ENCODE results near the gene GUCD1.
A peak's percentile ranks its signal among the peaks of the same experiment; 100 is the strongest.

GUCD1 gene

GRCh38 chr22:24526191-24526590 lies 28.7 kb downstream of the GUCD1 start:
- DNase-seq (ENCODE audit: low spot score): no peak

DNA sequence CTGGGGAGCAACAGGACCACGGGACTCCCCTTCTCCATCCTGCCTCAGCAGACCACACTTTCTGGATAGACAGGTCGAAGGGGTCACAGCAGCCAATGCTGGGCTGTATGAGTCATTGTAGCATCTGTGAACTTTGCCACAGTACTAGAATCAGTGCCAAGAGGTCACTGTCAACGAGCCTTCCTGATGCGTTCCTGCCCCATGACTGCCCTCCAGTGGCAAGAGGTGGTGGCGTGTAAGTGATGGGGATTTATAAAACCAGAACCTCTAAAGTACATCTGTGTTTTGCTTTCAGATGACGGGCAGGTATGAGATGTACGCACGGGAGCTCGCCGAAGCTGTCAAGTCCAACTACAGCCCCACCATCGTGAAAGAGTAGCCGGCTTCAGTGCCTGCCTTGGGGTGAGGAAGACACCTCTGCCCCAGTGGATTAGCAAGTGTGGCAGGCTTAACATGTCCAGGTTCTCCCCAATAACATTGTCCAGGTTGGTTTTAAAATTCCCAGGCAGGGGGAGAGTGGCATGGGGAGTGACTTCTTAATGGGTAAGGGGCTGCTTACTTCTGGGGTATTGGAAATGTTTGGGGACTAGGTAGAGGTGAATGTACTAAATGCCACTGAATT lies 29.4 kb downstream of the GUCD1 start:
- peak; percentile 94 for DNase-seq (ENCODE audit: low spot score)

GRCh38 chr22:24523873-24524272 lies 31.1 kb downstream of the GUCD1 start:
- DNase-seq (ENCODE audit: low spot score): no peak

DNA sequence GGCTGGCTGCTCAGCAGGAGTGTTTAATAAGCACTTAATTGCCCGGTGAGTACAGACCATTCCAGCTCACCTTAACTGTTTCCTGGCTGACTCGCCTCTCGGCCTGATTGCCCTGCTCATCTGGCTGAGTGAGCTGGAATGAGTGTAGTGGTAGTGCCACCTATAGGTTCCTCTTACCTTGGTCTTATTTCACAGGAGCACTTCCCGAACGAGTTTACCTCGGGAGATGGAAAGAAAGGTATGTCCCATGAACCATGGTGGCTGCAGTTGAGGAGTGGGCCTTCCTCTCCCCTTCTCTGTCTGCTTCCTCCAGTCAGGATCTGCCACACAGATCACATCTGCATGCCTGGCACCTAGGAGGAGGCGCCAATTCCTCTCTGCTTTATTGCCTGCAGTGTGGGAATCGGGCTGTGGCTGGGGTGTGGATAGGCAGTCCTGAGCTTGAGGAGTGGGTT lies 33.1 kb downstream of the GUCD1 start:
- peak; percentile 74 for DNase-seq (ENCODE audit: low spot score)

GRCh38 chr22:24519496-24519895 lies 35.4 kb downstream of the GUCD1 start:
- DNase-seq (ENCODE audit: low spot score): no peak

GRCh38 chr22:24518771-24519485 lies 36.0 kb downstream of the GUCD1 start:
- no peak for DNase-seq (ENCODE audit: low spot score)

DNA sequence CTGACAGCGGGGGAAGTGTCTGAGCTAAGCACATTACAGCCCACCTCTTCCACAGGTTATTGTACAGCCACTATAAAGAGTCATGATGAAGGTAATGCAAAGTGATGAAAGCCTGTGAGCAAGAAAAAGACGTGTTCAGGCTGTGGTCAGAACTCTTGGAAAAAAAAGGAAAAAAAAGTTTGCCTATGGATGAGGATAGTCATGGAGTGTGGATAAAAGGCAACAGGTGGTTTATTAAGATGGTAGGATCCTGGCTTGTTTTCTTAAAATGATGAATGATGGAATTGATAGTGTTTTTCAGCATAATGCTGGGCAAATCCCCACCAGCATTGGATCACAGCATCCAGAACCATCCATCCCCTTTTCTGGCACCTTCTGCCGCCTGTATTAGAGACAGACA lies 36.7 kb downstream of the GUCD1 start:
- DNase-seq (ENCODE audit: low spot score): no peak

DNA sequence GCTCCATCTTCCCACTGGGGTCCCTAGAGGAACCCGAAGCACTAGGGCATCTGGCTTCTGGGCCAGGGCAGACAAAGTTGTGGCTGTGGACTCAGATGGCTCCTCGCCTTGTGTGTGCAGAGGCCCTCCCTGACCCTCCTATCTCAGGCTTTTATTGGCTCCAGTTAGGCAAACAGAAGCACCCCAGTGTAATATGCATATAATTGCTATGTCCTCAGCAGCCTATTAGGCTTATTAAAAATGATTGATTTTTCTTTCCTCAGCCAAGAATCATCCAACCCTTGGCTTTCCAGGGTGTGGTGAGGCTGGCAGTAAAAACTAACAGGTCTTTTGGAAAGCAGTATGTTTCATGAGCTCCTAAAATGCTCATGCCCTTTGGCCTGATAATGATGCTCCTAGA lies 37.5 kb downstream of the GUCD1 start:
- DNase-seq (ENCODE audit: low spot score): no peak

- DNase-seq (ENCODE audit: low spot score): no peak
These were observed 38.6 kb downstream of the GUCD1 start for GRCh38 chr22:24516301-24516737.

DNA sequence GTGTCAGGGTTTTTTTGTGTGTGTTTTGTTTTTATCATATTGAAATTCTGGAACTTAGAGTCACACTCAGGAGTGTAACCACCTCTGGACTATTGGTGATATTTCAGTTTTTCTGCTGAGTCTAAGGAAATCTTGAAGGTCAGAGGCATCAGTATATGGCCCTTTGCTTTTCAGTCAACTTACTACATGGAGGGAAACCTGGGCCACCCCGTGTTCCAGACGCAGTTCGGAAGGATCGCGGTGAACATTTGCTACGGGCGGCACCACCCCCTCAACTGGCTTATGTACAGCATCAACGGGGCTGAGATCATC lies 40.0 kb downstream of the GUCD1 start:
- no peak for DNase-seq (ENCODE audit: low spot score)

DNA sequence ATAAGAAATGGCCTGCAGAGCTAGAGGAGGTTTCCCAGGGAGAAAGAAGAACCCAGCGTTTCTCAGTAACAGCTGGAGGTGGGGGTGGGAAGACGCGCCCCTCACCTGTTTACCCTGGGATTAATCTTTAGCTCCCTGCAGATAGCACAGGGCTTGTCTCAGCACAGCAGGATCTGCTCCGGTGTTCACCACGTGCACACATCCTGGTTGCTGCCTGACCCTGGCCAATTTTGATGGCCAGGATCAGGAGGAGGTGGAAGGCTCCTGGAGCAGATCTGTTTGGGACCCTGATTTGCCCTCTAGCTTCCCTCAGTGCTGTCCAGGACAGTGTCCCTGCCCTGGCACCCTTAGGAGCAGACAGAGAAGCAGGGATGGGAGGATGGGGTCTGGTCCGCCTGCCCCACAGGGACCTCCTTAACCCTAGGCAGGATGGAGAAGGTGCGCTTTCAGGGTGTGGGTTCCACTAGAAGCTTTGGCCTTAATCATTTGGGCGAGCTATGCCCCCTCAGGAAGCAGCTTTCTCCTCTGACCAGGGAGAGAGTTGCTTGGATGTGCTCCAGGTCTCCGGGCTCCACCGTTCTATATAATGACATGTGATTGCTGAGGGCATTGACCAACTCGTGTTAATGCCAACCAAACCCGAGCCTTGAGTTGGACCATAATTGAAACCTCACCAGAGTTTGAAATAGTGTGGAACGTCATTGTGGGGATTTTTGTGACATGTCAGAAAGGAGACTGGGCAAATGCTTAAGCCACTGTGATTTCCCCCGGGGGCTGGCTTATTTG lies 40.5 kb downstream of the GUCD1 start:
- no peak for DNase-seq (ENCODE audit: low spot score)

- DNase-seq (ENCODE audit: low spot score): no peak
These were observed 41.3 kb downstream of the GUCD1 start for GRCh38 chr22:24513378-24514240.

DNA sequence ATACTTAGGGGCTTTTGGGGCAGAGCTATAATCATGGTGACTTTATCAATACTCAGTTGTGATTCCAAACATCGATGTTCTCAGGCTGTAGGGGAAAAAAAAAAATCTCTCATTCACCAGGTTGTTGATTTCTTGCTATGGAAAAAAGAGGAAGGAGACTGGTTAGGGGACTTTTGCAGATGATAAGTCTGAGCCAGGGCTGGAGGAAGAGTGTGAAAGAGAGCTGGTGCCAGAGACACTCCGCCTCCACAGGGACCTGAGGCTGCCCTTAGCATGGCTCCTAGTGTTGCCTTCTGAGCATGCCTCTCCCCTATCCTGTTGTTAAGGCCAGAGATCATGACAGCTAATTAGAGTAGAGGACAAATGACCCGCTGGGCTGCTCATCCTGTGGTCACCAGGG lies 42.9 kb downstream of the GUCD1 start:
- peak; percentile 48 for DNase-seq (ENCODE audit: low spot score)

- DNase-seq (ENCODE audit: low spot score): peak; percentile 86
These were observed 44.0 kb downstream of the GUCD1 start for GRCh38 chr22:24510637-24511625.

GRCh38 chr22:24507716-24508115 lies 47.2 kb downstream of the GUCD1 start:
- DNase-seq (ENCODE audit: low spot score): peak; percentile 92

GRCh38 chr22:24506802-24507438 lies 48.0 kb downstream of the GUCD1 start:
- peak; percentile 66 for DNase-seq (ENCODE audit: low spot score)

DNA sequence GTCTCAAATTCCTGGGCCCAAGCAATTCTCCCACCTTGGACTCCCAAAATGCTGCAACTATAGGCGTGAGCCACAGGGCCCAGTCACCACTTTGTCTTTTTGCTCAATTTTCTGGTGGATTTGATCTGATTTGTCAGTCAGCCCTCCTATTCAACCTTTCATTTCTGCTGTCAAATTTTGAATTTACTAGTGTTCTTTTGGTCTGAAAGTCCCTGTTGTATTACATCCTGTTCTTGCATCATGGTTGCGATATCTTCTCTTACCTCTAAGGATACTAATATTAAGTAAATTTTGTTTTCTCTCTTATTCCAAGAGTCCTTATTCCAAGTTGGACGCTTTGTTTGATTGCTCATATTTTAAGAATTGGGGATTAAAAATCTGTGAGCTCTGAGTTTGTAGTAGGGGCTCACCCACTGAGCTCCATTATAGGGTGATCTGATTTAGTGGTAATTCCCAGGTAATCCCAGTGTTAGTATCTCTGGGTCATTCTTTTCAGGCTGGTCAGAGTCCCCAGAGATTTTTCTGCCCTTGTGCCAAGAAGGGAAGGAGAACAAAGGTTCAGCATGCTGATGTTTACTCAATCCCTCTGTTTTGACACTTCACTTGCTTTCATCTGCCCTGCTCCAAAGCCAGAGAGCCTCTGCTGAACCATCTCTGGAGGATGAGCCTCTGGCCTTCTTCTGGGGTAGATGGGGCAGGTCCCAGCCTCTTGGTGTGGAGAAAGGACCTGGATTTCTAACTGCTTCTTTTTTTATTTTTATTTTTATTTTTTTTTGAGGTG lies 49.8 kb downstream of the GUCD1 start:
- DNase-seq (ENCODE audit: low spot score): no peak

DNA sequence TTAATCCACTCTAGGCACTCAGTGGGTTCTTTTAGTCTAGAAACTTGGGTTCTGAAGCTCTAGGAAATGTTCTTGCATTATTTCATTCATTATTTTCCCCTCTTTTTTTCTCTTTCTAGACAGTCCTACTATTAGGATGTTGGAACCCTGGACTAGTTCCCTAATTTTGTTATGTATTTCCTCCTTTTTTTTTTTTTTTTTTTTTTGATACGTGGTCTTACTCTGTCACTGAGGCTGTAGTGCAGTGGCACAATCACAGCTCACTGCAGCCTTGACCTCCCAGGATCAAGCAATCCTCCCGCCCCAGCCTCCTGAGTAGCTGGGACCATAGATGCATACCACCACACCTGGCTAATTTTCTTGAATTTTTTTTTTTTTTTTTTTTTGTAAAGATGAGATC lies 50.4 kb downstream of the GUCD1 start:
- no peak for DNase-seq (ENCODE audit: low spot score)

DNA sequence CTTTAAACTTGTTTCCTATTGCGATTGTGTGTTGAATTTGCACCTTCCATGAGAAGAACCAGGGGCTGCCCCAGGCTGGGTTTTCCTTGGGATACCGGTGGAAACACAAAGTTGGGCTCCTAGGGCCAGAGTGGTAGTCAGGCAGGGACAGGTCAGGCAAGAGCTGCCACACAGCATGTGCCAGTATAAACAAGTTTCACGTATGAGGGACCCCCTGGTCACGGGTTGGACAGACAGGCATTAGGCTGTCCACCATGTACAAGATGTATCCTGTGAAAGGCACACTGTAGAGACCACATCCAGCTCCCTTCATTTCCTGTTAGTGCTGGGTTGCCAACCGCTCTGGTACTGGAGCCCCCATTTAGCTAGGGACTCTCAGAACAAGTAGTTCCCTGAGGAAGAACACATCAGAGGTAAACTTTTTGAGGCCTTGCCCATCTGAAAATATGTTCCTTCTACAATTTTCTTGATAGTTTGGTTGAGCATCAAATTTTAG lies 51.0 kb downstream of the GUCD1 start:
- DNase-seq (ENCODE audit: low spot score): no peak
